Measurements from ENCODE around the gene ETAA1.

DNA sequence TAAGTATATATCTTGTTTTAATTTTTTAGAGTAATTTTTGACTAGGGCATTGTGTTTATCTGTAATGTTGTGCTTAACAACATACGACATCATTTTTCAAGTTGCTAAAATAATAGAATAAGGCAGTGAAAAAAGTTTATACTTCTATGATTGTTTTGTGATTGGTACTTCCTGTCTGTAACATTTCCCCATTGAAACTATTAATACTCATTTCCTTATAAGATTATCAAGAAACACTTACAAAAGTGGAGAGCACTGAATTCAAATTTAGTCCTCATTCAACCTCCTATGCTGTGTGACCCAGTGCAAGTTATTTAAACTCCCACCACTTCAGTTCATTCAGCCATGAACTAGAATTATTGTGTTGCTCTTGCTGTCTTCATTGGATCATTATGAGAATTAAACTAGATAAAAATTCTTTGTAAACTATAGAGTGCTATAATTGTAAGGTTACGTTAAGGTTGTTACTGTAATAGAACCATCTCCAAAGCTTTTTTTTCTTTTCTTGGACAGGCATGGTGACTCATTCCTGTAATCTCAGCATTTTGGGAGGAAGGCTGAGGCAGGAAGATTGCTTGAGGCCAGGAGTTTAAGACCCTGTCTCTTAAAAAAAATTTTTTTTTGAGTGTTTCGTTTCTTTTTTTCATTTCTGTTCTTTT, 2.8 kb downstream of the ETAA1 start:
- TF ChIP-seq, protein P1, sequence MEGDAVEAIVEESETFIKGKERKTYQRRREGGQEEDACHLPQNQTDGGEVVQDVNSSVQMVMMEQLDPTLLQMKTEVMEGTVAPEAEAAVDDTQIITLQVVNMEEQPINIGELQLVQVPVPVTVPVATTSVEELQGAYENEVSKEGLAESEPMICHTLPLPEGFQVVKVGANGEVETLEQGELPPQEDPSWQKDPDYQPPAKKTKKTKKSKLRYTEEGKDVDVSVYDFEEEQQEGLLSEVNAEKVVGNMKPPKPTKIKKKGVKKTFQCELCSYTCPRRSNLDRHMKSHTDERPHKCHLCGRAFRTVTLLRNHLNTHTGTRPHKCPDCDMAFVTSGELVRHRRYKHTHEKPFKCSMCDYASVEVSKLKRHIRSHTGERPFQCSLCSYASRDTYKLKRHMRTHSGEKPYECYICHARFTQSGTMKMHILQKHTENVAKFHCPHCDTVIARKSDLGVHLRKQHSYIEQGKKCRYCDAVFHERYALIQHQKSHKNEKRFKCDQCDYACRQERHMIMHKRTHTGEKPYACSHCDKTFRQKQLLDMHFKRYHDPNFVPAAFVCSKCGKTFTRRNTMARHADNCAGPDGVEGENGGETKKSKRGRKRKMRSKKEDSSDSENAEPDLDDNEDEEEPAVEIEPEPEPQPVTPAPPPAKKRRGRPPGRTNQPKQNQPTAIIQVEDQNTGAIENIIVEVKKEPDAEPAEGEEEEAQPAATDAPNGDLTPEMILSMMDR (IDR thresholded peaks at IDR 0.05; ENCODE audit: low read depth, low read length, poor library complexity, severe bottlenecking), result no peak
- TF ChIP-seq EZH2phosphoT487 (IDR thresholded peaks at IDR 0.05; ENCODE audit: borderline replicate concordance, low read length), result no peak

Measured in DOHH2 (cell line).